OCI-M2 (cell line): Measurements from ENCODE around the gene MAPK8IP3.
"Not testable (repeated sequence)": the region's sequence is repeated elsewhere in the genome, so short reads cannot be mapped to it uniquely, and the experiment has no call there.

Source experiments
- DNase-seq: peaks from one replicate; lab custom pipeline; 2025; ENCODE audit not compliant: unreplicated experiment; lab: John Stamatoyannopoulos, UW

Gene MAPK8IP3

GRCh38 chr16:1784977-1785845, 79.2 kb downstream of the MAPK8IP3 start:
- no peak for DNase-seq

- DNase-seq, result no peak
Measured at GRCh38 chr16:1785846-1786170, 79.8 kb downstream of the MAPK8IP3 start.

GRCh38 chr16:1786242-1787055, 80.5 kb downstream of the MAPK8IP3 start:
- no peak for DNase-seq

GRCh38 chr16:1787056-1787321, 81.0 kb downstream of the MAPK8IP3 start:
- DNase-seq, result no peak

GRCh38 chr16:1787322-1788094, 81.5 kb downstream of the MAPK8IP3 start:
- DNase-seq, result no peak

- no peak for DNase-seq
Measured at GRCh38 chr16:1788095-1788707, 82.2 kb downstream of the MAPK8IP3 start.

- no peak for DNase-seq
Measured at GRCh38 chr16:1788708-1789100, 82.7 kb downstream of the MAPK8IP3 start.

GRCh38 chr16:1789643-1790045, 83.6 kb downstream of the MAPK8IP3 start:
- DNase-seq, result no peak

- DNase-seq, result no peak
Measured at GRCh38 chr16:1790261-1790610, 84.2 kb downstream of the MAPK8IP3 start.

- no peak for DNase-seq
Measured at GRCh38 chr16:1790611-1791255, 84.7 kb downstream of the MAPK8IP3 start.

- no peak for DNase-seq
Measured at GRCh38 chr16:1791256-1791942, 85.4 kb downstream of the MAPK8IP3 start.

- DNase-seq, result no peak
Measured at GRCh38 chr16:1791943-1792812, 86.2 kb downstream of the MAPK8IP3 start.

GRCh38 chr16:1792836-1793577, 87.0 kb downstream of the MAPK8IP3 start:
- DNase-seq, result no peak

- no peak for DNase-seq
Measured at GRCh38 chr16:1793578-1794220, 87.7 kb downstream of the MAPK8IP3 start, which contains the start of gene IGFALS. Gene IGFALS (minus strand): TSS chr16:1793705. CDS start chr16:1793652, 53 bp downstream.

- DNase-seq, result no peak
Measured at GRCh38 chr16:1794221-1794871, 88.4 kb downstream of the MAPK8IP3 start.

GRCh38 chr16:1794908-1795666, 89.1 kb downstream of the MAPK8IP3 start:
- no peak for DNase-seq

- not testable (repeated sequence) for DNase-seq
Measured at GRCh38 chr16:1799263-1799662, 93.3 kb downstream of the MAPK8IP3 start.
